Psoas muscle (tissue), 8 donors: ENCODE measurements around the gene EIPR1. TPM values are rescaled to one million over a fixed set of nuclear protein-coding genes. Genes with fewer than 3 reads are reported as not detected.

Experiments
- ATAC-seq, 4 donors: fragments of 200-7000 bp; cut with Tn5 transposase; one replicate each; pipeline ENCODE4 v1.9.1; 2020; ENCODE audit warnings: moderate library complexity in 3 of 4, mild to moderate bottlenecking in 2 of 4
- DNase-seq, 2 donors: peaks; one replicate each; pipeline ENCODE4 v3.0.0-alpha.2; 2020
- H3K27ac ChIP-seq: fragments of 200-600 bp; one replicate; pipeline ENCODE4 v1.8.0; 2022
- H3K27me3 ChIP-seq, 3 donors: fragments of 200-600 bp in 1 of 3; one replicate each; pipeline versions ENCODE4 v1.6.1 to v1.8.0; 2013 to 2022; ENCODE audit warnings: low read length in 2 of 3, mild to moderate bottlenecking in 2 of 3, moderate library complexity in 1 of 3; ENCODE audit not compliant: insufficient read depth in 3 of 3
- H3K36me3 ChIP-seq, 2 donors: fragments of 200-600 bp in 1 of 2; one replicate each; pipeline versions ENCODE4 v1.6.1 to v1.8.0; 2013 to 2022; ENCODE audit warnings: low read depth in 1 of 2, mild to moderate bottlenecking in 1 of 2, moderate library complexity in 1 of 2; ENCODE audit not compliant: insufficient read depth in 1 of 2
- H3K4me1 ChIP-seq: fragments of 200-600 bp; one replicate; pipeline ENCODE4 v1.8.0; 2022
- H3K4me3 ChIP-seq: fragments of 200-600 bp; one replicate; pipeline ENCODE4 v1.8.0; 2022; ENCODE audit warnings: mild to moderate bottlenecking
- H3K9me3 ChIP-seq: fragments of 200-600 bp; one replicate; pipeline ENCODE4 v1.8.0; 2022
- WGBS, 3 donors: extraction: QIAGEN DNeasy Blood & Tissue Kit; methylation state at CpG; one replicate each; pipeline versions ENCODE4 v1.1.6 to v1.1.7; 2013; 5-methylcytosine and 5-hydroxymethylcytosine counted together
- intact Hi-C, 2 donors: fragments of 100-400 bp; cut with DNase I; formaldehyde crosslinking; loops; one replicate each; pipeline versions ENCODE4 v1.11.0 to v1.14.2; 2022
- polyA plus RNA-seq, 3 donors: library from polyadenylated mRNA; stranded (reverse); fragments of 200-250 nt; gene quantifications; one replicate each; pipeline ENCODE4 v1.2.3, GENCODE V29; 2013
- total RNA-seq, 4 donors: library from RNA; stranded (reverse); fragmentation: NEBNext Ultra II Directional in 2 of 4; extraction: Animal tissue kit (Norgen Biotek cat#: 25700) in 2 of 4; gene quantifications; one replicate each; pipeline versions ENCODE4 v1.2.1 to v1.2.4, GENCODE V29; 2021 to 2023
- TF ChIP-seq, protein P1 (sequence below): fragments of 200-600 bp; IDR thresholded peaks from one replicate; pipeline ENCODE4 v1.8.0; 2022; ENCODE audit warnings: antibody characterized with exemption
- donor health status: healthy with polysubstance abuse.
- donor health status: DM: no; HTN: no; CAD: no; lungs with moderate emphysema.
- donor health status: Bipolar disorder and iron deficiency.
- donor health status: healthy.
- donor health status: DM: yes; HTN: yes; CAD: no.
- donor health status: DM: no; HTN: no; CAD: no.
- donor health status: DM: no; HTN: no; CAD: no.
- donor health status: DM: yes; HTN: yes; CAD: no.

Gene EIPR1
- total and polyA plus RNA-seq, 7 donors: 9.7 to 42.1 (median 12.5) TPM

GRCh38 chr2:3260959-3261358 lies 116.7 kb downstream of the EIPR1 start:
- DNase-seq (no peak), ATAC-seq (no peak)
- intact Hi-C loops: no loop called here
- Histone ChIP-seq H3K4me1 (no peaks in the 10 kb centered on the region), H3K36me3 (peaks cover 0 to 6% of the 10 kb centered on the region in 2 donors), H3K27ac (no peak overlapping the region), H3K9me3 (no peaks in the 10 kb centered on the region), H3K27me3 (no peaks in the 10 kb centered on the region), H3K4me3 (no peak overlapping the region)
- TF ChIP-seq, protein P1, sequence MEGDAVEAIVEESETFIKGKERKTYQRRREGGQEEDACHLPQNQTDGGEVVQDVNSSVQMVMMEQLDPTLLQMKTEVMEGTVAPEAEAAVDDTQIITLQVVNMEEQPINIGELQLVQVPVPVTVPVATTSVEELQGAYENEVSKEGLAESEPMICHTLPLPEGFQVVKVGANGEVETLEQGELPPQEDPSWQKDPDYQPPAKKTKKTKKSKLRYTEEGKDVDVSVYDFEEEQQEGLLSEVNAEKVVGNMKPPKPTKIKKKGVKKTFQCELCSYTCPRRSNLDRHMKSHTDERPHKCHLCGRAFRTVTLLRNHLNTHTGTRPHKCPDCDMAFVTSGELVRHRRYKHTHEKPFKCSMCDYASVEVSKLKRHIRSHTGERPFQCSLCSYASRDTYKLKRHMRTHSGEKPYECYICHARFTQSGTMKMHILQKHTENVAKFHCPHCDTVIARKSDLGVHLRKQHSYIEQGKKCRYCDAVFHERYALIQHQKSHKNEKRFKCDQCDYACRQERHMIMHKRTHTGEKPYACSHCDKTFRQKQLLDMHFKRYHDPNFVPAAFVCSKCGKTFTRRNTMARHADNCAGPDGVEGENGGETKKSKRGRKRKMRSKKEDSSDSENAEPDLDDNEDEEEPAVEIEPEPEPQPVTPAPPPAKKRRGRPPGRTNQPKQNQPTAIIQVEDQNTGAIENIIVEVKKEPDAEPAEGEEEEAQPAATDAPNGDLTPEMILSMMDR: no peak
- whole genome bisulfite sequencing, 3 donors: 72 to 80% (median 74%) methylated on average over 6 of the region's 6 CpGs

DNA sequence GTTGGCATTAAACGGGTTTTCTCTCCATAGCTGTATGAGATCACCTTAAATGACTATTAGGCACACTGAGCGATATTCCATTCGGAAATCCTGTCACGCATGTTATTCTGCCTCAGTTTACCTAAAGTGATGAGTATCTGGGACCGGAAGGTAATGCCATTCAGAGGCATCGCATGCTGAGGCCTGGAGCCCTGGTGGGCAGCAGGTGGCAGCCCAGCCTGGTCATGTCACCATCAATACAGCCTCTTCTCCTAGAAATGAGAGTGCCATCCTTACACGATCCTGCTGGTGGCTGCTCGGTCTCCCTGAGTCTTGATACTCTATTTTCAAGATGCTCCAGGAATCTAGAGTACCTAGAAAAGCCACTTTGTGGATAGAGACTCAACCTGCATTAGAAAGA lies 119.8 kb downstream of the EIPR1 start:
- no peaks in the 10 kb centered on the region for H3K27me3 ChIP-seq
- intact Hi-C loops: no loop called here
- DNase-seq (no peak), ATAC-seq (no peak)
- WGBS, 3 donors: 87 to 92% (median 89%) methylated on average over 8 of the region's 8 CpGs
- no peaks in the 10 kb centered on the region for H3K9me3 ChIP-seq
- TF ChIP-seq, protein P1: no peak
- H3K4me1 ChIP-seq: no peaks in the 10 kb centered on the region
- peaks cover 0 to 6% of the 10 kb centered on the region in 2 donors for H3K36me3 ChIP-seq
- no peak overlapping the region for H3K4me3 ChIP-seq
- no peak overlapping the region for H3K27ac ChIP-seq

GRCh38 chr2:3257166-3257565 lies 120.5 kb downstream of the EIPR1 start:
- no peaks in the 10 kb centered on the region for H3K9me3 ChIP-seq
- no peak for DNase-seq
- TF ChIP-seq, protein P1: no peak
- 90 to 92% (median 91%) methylated on average over 14 of the region's 14 CpGs for WGBS, 3 donors
- H3K27ac ChIP-seq: no peak overlapping the region
- no peak for ATAC-seq
- H3K4me1 ChIP-seq: no peaks in the 10 kb centered on the region
- intact Hi-C loops: no loop called here
- no peaks in the 10 kb centered on the region for H3K27me3 ChIP-seq
- peaks cover 0 to 6% of the 10 kb centered on the region in 2 donors for H3K36me3 ChIP-seq
- H3K4me3 ChIP-seq: no peak overlapping the region

GRCh38 chr2:3256605-3257004 lies 121.0 kb downstream of the EIPR1 start:
- DNase-seq (no peak), ATAC-seq (no peak)
- no peaks in the 10 kb centered on the region for H3K4me1 ChIP-seq
- WGBS, 3 donors: 91 to 97% (median 95%) methylated on average over 13 of the region's 13 CpGs
- peaks cover 0 to 6% of the 10 kb centered on the region in 2 donors for H3K36me3 ChIP-seq
- no peaks in the 10 kb centered on the region for H3K9me3 ChIP-seq
- H3K4me3 ChIP-seq: no peak overlapping the region
- intact Hi-C loops: no loop called here
- H3K27ac ChIP-seq: no peak overlapping the region
- TF ChIP-seq, protein P1: no peak
- H3K27me3 ChIP-seq: no peaks in the 10 kb centered on the region

DNA sequence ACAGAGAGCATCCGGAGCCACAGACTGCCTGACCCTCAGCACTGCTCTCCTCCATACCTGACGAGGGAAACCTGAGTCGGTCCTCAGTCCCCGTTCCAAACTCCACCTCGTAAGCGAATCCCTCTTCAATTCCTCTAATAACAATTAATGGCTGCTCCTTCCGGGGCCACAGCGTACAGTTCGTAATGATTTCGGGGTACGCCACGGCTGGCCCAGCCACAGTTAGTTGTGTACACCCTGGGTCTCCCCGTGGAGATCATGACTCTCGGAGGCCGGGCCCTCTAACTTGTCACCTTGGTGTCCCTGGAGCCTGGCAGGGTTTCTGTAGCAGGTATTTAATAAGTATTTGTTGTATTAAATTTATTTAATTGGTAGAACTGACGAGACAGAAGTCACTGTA lies 121.5 kb downstream of the EIPR1 start:
- no peak overlapping the region for H3K4me3 ChIP-seq
- DNase-seq: no peak
- 97% methylated on average over 16 of the region's 16 CpGs for WGBS, 3 donors
- H3K9me3 ChIP-seq: no peaks in the 10 kb centered on the region
- H3K27me3 ChIP-seq: no peaks in the 10 kb centered on the region
- TF ChIP-seq, protein P1: no peak
- H3K4me1 ChIP-seq: no peaks in the 10 kb centered on the region
- H3K36me3 ChIP-seq: peaks cover 0 to 6% of the 10 kb centered on the region in 2 donors
- no peak overlapping the region for H3K27ac ChIP-seq
- intact Hi-C loops: no loop called here
- no peak for ATAC-seq
